Peyer's patch (tissue), 4 donors: Measurements from ENCODE around the gene SGMS1. TPM values are rescaled to one million over a fixed set of nuclear protein-coding genes. Genes with fewer than 3 reads are reported as not detected.

Source experiments
- DNase-seq, 3 donors: peaks; one replicate each; pipeline ENCODE4 v3.0.0-alpha.2; 2017 to 2019
- H3K27ac ChIP-seq, 4 donors: fragments of 200-600 bp; sonication (generic); one replicate each; pipeline ENCODE4 v1.5.1; 2016 to 2019
- H3K27me3 ChIP-seq, 2 donors: fragments of 200-600 bp; sonication (generic); one replicate each; pipeline ENCODE4 v1.5.1; 2019
- H3K36me3 ChIP-seq, 3 donors: fragments of 200-600 bp; sonication (generic); one replicate each; pipeline ENCODE4 v1.5.1; 2016 to 2019
- H3K4me1 ChIP-seq, 4 donors: fragments of 200-600 bp; sonication (generic); one replicate each; pipeline ENCODE4 v1.5.1; 2016 to 2019
- H3K4me3 ChIP-seq, 4 donors: fragments of 200-600 bp; sonication (generic); 1 replicate in 3 of 4; 2 replicates in 1 of 4; pipeline ENCODE4 v1.5.1; 2016 to 2019; ENCODE audit warnings: mild to moderate bottlenecking in 1 of 4
- H3K9me3 ChIP-seq, 4 donors: fragments of 200-600 bp; sonication (generic); one replicate each; pipeline ENCODE4 v1.5.1; 2016 to 2019; ENCODE audit warnings: mild to moderate bottlenecking in 1 of 4
- POLR2A ChIP-seq, 2 donors: fragments of 450-650 bp; IDR thresholded peaks; one replicate each; pipeline ENCODE4 v1.5.1; 2017; ENCODE audit warnings: antibody characterized with exemption in 2 of 2, mild to moderate bottlenecking in 2 of 2, moderate library complexity in 2 of 2
- total RNA-seq, 4 donors: library from RNA; depleted of rRNA; stranded (reverse); fragments of >200 nt; gene quantifications; one replicate each; pipeline ENCODE4 v1.1.0, GENCODE V29; 2016
- TF ChIP-seq, protein P1 (sequence below), 6 experiments: fragments of 450-650 bp in 4 of 6; fragments of 200-600 bp in 2 of 6; sonication (generic) in 1 of 6; IDR thresholded peaks; one replicate each; pipeline ENCODE4 v1.5.1; 2017 to 2019; ENCODE audit warnings: antibody characterized with exemption in 6 of 6, mild to moderate bottlenecking in 3 of 6, moderate library complexity in 1 of 6

SGMS1 gene
- total RNA-seq, 4 donors from 2014 or later = 73.4 to 117 (median 88.4) TPM

DNA sequence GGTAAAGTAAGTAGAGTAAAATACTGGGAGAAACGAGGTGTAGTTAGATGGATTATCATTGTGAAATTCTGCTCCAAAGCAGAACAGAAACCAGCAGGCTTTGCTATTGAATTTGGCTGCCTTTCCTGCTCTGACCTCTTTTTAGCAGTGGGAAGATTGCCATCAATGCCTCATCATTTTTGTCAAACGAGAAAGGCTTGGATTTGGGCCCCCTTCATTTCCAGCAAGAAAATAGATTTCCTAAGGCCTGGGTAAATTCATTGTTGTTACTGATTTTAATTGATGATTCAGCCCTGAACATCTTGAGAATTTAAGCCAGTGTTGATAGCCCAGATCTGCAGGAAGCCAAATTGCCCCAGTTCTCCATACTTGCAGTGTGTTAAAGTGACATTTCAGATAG lies 337.2 kb downstream of the SGMS1 start:
- TF ChIP-seq POLR2A (IDR thresholded peaks at IDR 0.05) = no peak
- TF ChIP-seq, protein P1, sequence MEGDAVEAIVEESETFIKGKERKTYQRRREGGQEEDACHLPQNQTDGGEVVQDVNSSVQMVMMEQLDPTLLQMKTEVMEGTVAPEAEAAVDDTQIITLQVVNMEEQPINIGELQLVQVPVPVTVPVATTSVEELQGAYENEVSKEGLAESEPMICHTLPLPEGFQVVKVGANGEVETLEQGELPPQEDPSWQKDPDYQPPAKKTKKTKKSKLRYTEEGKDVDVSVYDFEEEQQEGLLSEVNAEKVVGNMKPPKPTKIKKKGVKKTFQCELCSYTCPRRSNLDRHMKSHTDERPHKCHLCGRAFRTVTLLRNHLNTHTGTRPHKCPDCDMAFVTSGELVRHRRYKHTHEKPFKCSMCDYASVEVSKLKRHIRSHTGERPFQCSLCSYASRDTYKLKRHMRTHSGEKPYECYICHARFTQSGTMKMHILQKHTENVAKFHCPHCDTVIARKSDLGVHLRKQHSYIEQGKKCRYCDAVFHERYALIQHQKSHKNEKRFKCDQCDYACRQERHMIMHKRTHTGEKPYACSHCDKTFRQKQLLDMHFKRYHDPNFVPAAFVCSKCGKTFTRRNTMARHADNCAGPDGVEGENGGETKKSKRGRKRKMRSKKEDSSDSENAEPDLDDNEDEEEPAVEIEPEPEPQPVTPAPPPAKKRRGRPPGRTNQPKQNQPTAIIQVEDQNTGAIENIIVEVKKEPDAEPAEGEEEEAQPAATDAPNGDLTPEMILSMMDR (IDR thresholded peaks at IDR 0.05) = no peak
- no peak overlapping the region for H3K27ac ChIP-seq
- no peaks in the 10 kb centered on the region for H3K4me1 ChIP-seq
- H3K4me3 ChIP-seq = no peak overlapping the region
- no peaks in the 10 kb centered on the region for H3K27me3 ChIP-seq
- no peaks in the 10 kb centered on the region for H3K36me3 ChIP-seq
- no peaks in the 10 kb centered on the region for H3K9me3 ChIP-seq
- no peak for DNase-seq

DNA sequence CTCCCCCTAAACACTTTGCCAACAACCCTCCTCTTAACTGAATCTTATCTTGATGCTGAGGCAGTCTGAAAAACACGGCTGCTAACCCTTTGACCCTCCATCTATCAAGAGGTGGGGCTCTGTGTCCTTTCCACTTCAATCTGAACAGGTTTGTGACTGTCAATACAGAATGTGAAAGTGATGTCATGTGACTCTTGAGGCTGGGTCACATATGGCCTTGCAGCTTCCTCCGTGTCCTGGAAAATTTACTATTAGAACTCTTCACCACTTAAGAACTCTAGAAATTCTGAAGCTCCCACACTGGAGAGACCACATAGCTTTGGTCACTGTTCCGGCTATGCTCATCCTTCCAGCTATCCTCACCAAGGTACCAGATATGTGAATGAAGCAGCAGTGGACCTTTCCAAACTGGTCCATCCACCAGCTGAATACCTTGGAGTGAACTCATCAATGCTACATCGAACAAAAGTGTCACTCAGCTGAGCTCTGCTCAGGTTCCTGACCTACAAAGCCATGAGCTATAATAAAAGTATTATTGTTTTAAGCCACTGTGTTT lies 341.7 kb downstream of the SGMS1 start:
- H3K4me1 ChIP-seq = no peaks in the 10 kb centered on the region
- no peaks in the 10 kb centered on the region for H3K36me3 ChIP-seq
- TF ChIP-seq, protein P1 (IDR thresholded peaks at IDR 0.05) = no peak
- TF ChIP-seq POLR2A (IDR thresholded peaks at IDR 0.05) = no peak
- H3K9me3 ChIP-seq = no peaks in the 10 kb centered on the region
- H3K27me3 ChIP-seq = no peaks in the 10 kb centered on the region
- no peak overlapping the region for H3K27ac ChIP-seq
- no peak overlapping the region for H3K4me3 ChIP-seq
- no peak for DNase-seq

DNA sequence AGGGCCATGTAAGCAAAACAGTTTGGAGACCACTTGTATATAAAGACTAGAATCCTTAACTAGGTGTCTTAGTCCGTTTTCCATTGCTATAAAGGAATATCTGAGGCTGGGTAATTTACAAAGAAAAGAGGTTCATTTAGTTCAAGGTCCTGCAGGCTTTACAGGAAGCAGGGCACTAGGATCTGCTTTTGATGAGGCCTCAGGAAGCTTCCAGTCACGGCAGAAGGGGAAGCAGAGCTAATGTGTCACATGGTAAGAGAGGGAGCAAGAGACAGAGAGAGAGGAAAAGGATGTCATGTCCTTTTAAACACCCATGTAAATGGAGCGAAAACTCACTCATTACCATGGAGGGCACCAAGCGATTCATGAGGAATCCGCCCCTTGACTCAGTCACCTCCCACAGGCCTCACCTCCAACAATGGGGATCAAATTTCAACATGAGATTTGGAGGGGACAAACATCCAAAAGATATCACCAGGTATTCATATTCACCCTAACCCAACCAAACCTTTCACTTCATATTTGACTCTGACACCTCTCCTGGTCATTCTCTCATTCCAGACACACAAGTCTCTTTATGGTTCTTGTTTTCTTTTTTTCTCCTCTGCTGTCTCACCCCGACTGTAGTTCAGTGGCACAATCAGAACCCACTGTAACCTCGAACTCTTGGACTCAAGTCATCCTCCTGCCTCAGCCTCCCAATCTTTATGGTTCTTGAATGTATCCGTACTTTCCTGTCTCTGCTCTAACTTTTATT lies 342.4 kb downstream of the SGMS1 start:
- Histone ChIP-seq H3K36me3 (no peaks in the 10 kb centered on the region), H3K9me3 (no peaks in the 10 kb centered on the region), H3K27me3 (no peaks in the 10 kb centered on the region), H3K27ac (no peak overlapping the region), H3K4me1 (no peaks in the 10 kb centered on the region), H3K4me3 (no peak overlapping the region)
- no peak for DNase-seq
- TF ChIP-seq POLR2A (IDR thresholded peaks at IDR 0.05) = no peak
- TF ChIP-seq, protein P1 (IDR thresholded peaks at IDR 0.05) = no peak

DNA sequence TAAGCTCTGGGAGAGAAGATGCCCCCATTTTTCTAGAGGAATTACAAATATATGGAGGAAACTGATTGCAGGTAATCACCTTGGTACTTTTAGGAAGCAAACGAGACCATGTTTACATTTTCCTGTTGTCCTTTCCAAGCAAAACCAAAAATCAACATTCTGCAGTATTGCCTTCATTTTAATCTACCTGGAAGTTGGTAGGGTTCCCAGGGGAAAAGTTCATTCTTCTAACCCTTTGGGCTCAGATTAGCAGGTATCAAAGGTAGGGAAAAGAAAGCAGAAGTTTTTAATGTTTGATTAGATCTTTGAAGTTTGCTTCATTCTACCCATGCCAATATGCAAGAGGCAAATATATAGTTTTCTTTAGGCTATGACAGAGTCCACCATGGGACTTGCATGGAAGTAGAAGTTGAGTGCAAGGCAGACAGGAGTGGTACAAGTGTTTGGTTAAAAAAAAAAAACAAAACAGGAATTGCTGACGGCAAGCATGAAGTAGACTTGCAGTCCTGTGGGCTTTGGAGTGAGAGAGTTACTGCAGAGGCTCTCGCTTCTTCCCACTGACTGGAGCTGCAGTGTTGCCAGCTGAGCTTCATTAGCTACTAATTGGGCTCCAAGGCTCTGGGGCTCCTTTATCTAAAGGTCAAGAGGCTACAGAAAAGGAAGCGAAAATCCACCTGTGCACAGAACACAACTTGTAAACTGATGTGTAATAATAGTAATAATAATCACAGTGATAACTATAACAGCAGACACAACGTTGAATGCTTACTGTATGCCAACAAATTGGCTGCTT lies 343.5 kb downstream of the SGMS1 start:
- Histone ChIP-seq H3K9me3 (no peaks in the 10 kb centered on the region), H3K4me1 (no peaks in the 10 kb centered on the region), H3K36me3 (no peaks in the 10 kb centered on the region), H3K4me3 (no peak overlapping the region), H3K27ac (no peak overlapping the region), H3K27me3 (no peaks in the 10 kb centered on the region)
- TF ChIP-seq, protein P1 (IDR thresholded peaks at IDR 0.05) = no peak
- no peak for TF ChIP-seq POLR2A (IDR thresholded peaks at IDR 0.05)
- DNase-seq = no peak

DNA sequence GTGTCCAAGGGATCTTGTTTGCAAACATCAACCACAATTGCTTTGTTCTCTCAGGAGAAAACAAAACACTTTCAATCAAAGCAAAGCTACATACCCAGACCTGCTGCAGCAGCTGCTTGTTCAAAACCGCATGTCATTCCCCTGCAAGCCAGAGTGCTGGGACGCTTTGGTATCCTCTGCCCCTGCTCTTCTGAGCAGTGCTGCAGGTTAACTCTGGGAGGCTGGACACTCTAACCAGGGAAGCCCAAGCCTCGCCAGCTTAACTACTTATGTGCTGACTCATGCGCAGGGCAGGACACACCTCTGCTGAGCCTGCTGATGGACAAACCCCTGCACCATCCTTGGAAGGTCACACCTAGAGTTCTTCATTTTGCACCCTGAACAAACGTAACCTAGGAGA lies 344.3 kb downstream of the SGMS1 start:
- no peak for DNase-seq
- Histone ChIP-seq H3K9me3 (no peaks in the 10 kb centered on the region), H3K4me3 (no peak overlapping the region), H3K4me1 (no peaks in the 10 kb centered on the region), H3K36me3 (no peaks in the 10 kb centered on the region), H3K27me3 (no peaks in the 10 kb centered on the region), H3K27ac (no peak overlapping the region)
- TF ChIP-seq, protein P1 (IDR thresholded peaks at IDR 0.05) = no peak
- TF ChIP-seq POLR2A (IDR thresholded peaks at IDR 0.05) = no peak
